Transverse colon (tissue), 4 donors: ENCODE measurements around the gene DIRAS1.

Experiments used
- POLR2AphosphoS5 ChIP-seq, 3 donors: sonication (generic); formaldehyde crosslinking; IDR thresholded peaks; one replicate each; pipeline ENCODE4 v1.6.1; 2016; ENCODE audit warnings: antibody characterized with exemption in 3 of 3
- TF ChIP-seq, protein P1 (sequence below), 5 experiments: fragments of 200-600 bp in 3 of 5; fragments of 450-650 bp in 2 of 5; sonication (generic) in 3 of 5; IDR thresholded peaks; 1 replicate in 2 of 5; 2 replicates in 3 of 5; pipeline ENCODE4 v1.5.1; 2016 to 2017; ENCODE audit warnings: antibody characterized with exemption in 5 of 5, inconsistent platforms in 3 of 5, mild to moderate bottlenecking in 2 of 5, moderate library complexity in 1 of 5

DNA sequence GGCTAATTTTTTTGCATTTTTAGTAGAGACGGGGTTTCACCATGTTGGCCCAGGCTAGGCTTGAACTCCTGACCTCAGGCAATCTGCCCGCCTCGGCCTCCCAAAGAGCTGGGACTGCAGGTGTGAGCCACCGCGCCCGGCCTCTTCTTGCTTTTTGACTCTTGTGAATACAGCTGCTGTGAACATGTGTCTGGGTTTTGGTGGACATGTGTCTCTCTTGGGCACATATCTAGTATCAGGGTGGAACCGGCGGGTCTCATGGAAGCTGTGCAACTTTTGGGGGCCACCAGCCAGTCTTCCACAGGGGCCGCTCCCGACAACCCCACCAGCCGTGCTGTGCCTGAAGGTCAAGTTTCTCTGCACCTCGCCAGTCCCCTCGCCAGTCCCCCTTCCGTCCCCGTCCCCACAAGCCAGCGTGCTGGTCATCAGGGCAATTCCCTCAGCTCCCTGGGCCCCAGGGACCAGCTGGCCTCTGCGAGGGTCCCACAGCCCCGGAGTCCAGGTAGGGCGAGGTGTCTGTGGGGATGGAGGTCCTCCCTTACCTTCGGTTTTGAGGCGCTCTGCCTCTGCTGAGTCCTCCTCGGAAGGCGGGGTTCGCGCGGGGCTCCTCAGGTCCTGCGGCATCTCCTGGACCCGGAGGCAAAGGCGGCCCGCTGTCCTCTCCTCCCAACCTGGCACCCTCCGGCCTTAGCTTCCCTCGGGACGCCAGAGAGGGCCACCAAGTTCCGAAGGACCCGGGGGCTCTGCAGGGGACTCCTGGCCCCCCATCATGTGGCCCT, 45.6 kb upstream of the DIRAS1 start:
- TF ChIP-seq, protein P1, sequence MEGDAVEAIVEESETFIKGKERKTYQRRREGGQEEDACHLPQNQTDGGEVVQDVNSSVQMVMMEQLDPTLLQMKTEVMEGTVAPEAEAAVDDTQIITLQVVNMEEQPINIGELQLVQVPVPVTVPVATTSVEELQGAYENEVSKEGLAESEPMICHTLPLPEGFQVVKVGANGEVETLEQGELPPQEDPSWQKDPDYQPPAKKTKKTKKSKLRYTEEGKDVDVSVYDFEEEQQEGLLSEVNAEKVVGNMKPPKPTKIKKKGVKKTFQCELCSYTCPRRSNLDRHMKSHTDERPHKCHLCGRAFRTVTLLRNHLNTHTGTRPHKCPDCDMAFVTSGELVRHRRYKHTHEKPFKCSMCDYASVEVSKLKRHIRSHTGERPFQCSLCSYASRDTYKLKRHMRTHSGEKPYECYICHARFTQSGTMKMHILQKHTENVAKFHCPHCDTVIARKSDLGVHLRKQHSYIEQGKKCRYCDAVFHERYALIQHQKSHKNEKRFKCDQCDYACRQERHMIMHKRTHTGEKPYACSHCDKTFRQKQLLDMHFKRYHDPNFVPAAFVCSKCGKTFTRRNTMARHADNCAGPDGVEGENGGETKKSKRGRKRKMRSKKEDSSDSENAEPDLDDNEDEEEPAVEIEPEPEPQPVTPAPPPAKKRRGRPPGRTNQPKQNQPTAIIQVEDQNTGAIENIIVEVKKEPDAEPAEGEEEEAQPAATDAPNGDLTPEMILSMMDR (IDR thresholded peaks at IDR 0.05) = no peak
- no peak for TF ChIP-seq POLR2AphosphoS5 (IDR thresholded peaks at IDR 0.05)
